ENCODE results near the gene TRNAU1AP.

TRNAU1AP gene

DNA sequence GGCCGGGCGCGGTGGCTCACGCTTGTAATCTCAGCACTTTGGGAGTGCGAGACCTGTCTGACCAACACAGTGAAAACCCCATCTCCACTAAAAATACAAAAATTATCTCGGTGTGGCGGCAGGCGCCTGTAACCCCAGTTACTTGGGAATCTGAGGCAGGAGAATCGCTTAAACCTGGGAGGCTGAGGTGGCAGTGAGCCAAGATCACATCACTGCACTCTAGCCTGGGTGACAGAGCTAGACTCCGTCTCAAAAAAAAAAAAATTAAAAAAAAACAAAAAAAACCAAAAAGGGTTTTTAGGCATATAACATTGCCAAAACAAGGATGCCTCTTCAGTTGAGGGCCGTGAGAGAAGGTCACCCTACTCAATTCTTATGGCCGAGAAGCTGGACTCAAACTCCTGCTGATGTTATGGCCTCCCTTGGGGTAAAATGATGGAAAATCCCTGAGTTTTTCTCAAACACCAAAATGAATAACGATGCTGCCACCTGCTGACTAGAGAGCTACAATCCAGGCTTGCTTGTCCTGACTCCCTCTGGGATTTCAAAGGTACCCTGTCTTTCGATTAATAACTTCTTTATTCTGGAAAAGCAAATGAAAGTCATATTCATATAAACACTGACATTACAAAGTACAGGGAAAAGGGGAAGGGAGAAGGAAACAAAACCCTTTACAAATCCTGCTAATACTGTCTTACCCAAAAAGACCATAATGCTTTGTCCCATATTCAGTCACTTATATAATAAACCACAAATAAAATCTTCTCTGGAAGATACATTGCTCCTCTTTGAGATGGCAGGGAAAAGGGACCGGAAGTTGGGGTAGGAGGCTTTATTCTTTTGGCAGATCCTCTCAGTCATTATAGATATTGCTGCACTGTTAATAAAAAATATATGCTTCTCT is 49.9 kb downstream of the TRNAU1AP start:
- in situ Hi-C loops (cut with HindIII; ENCODE audit: low sequenced_read_pairs) = loop anchor here (5.0 to 25.0 kb wide), 2 partner anchors 185 to 340 kb away; partner anchors contain the start of gene SESN2
- peak; percentile 79 for DNase-seq (ENCODE audit: low read depth)
- no peak overlapping the region for H3K4me3 ChIP-seq (ENCODE audit: low read depth, low read length)
- TF ChIP-seq, protein P1, sequence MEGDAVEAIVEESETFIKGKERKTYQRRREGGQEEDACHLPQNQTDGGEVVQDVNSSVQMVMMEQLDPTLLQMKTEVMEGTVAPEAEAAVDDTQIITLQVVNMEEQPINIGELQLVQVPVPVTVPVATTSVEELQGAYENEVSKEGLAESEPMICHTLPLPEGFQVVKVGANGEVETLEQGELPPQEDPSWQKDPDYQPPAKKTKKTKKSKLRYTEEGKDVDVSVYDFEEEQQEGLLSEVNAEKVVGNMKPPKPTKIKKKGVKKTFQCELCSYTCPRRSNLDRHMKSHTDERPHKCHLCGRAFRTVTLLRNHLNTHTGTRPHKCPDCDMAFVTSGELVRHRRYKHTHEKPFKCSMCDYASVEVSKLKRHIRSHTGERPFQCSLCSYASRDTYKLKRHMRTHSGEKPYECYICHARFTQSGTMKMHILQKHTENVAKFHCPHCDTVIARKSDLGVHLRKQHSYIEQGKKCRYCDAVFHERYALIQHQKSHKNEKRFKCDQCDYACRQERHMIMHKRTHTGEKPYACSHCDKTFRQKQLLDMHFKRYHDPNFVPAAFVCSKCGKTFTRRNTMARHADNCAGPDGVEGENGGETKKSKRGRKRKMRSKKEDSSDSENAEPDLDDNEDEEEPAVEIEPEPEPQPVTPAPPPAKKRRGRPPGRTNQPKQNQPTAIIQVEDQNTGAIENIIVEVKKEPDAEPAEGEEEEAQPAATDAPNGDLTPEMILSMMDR (IDR thresholded peaks at IDR 0.05; ENCODE audit: low read depth, low read length, missing control alignments) = peak; percentile 71

DNA sequence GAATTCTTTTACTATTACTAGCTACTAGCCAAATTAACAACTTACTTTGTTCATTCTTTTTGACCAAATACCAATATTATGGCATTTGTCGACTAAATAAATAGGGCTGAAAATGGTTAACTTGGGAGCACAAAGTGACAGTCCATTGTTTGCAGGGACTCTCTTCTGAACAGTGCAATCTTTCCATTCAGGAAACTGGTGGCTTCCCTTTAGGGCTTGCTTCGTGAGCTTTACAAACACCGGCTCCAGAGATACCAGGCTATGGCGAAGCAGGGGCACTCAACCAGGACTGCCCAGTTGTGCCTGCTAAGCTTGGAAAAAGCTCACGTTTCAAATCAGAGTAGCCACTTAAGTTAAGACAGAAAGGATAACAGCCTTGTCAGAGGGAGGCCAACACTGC is 51.5 kb downstream of the TRNAU1AP start:
- no peak for DNase-seq (ENCODE audit: low read depth)
- TF ChIP-seq, protein P1 (IDR thresholded peaks at IDR 0.05; ENCODE audit: low read depth, low read length, missing control alignments) = no peak
- in situ Hi-C loops (cut with HindIII; ENCODE audit: low sequenced_read_pairs) = loop anchor here (5.0 to 25.0 kb wide), 2 partner anchors 187 to 342 kb away; partner anchors contain the start of gene SESN2
- H3K4me3 ChIP-seq (ENCODE audit: low read depth, low read length) = no peak overlapping the region

DNA sequence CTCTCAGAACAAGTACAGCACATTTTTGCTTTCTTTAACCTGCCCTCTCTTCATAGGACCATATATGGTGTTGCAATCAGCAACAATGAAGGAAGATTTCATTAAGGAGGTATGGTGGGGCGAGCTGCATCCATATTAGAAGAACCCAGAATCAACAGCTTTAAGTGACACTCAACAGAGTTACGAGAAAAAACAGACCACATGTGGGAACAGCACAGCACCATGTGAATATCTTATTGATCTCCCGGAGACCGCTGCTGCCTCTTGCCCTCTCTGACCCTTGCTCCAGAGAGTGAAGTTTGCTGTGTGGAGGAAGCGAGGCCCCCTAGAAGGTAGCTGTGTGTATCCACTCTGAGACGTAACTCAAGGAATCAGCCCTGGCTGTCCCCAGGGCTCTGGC is 52.1 kb downstream of the TRNAU1AP start:
- in situ Hi-C loops (cut with HindIII; ENCODE audit: low sequenced_read_pairs) = loop anchor here (5.0 to 25.0 kb wide), 2 partner anchors 188 to 343 kb away; partner anchors contain the start of gene SESN2
- TF ChIP-seq, protein P1 (IDR thresholded peaks at IDR 0.05; ENCODE audit: low read depth, low read length, missing control alignments) = no peak
- H3K4me3 ChIP-seq (ENCODE audit: low read depth, low read length) = no peak overlapping the region
- DNase-seq (ENCODE audit: low read depth) = no peak

DNA sequence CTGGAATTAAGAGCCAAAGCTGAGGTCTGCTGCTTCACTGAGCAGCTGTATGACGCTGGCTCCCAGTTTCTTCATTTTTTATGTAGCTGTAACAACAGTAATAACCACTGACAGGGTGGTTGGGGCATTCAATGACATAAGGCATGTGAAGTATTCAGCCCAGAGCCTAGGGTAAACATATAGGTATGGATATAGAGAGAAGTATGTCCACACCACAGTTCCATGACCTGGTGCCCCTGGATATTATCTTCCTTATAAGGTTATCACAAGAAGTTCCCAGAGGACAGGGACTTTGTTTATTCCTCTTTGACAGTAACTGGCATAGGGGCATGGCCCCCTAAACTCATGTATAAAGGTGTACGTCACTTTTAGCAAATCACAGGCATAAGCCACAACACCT is 53.9 kb downstream of the TRNAU1AP start:
- no peak overlapping the region for H3K4me3 ChIP-seq (ENCODE audit: low read depth, low read length)
- TF ChIP-seq, protein P1 (IDR thresholded peaks at IDR 0.05; ENCODE audit: low read depth, low read length, missing control alignments) = no peak
- in situ Hi-C loops (cut with HindIII; ENCODE audit: low sequenced_read_pairs) = loop anchor here (25.0 kb wide), 1 partner anchor 344 kb away; the partner anchor contains the start of gene SESN2
- no peak for DNase-seq (ENCODE audit: low read depth)

DNA sequence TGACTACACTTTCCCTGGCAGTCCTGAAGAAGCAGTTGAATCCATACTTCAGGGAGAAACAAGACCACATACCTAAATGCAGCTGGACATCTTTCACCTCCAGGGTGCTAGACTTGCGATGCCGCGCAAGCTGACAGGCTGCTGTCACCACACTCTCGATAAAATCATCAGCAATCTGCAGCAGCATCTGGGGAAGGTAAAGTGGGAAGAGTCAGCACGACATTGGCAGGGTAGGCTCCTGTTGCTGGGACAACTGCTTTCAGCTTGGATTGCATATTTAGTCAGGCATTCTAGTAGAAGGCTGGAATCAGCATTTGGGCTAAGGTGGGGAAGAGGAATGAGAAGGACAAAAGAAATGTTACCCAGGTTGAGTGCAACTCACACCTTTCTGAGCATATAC is 60.3 kb downstream of the TRNAU1AP start:
- no peak for DNase-seq (ENCODE audit: low read depth)
- H3K4me3 ChIP-seq (ENCODE audit: low read depth, low read length) = no peak overlapping the region
- in situ Hi-C loops (cut with HindIII; ENCODE audit: low sequenced_read_pairs) = loop anchor here (25.0 kb wide), 1 partner anchor 351 kb away; the partner anchor contains the start of gene SESN2
- TF ChIP-seq, protein P1 (IDR thresholded peaks at IDR 0.05; ENCODE audit: low read depth, low read length, missing control alignments) = no peak
